GM19438 (cell line): Measurements from ENCODE around the gene MFN1.

ENCODE experiments used
- ATAC-seq: cut with Tn5 transposase; IDR thresholded peaks from one replicate; pipeline ENCODE4 v1.9.1; 2021; ENCODE audit warnings: low read depth; ENCODE audit not compliant: unreplicated experiment

MFN1 gene

GRCh38 chr3:179336345-179336929 is 11.1 kb upstream of the MFN1 start:
- ATAC-seq: no peak

GRCh38 chr3:179348325-179349013 is 960 bp downstream of the MFN1 start:
- ATAC-seq: peak; percentile 56

GRCh38 chr3:179355996-179356395 is 8.5 kb downstream of the MFN1 start:
- no peak for ATAC-seq

GRCh38 chr3:179363332-179363731 is 15.8 kb downstream of the MFN1 start:
- ATAC-seq: no peak

DNA sequence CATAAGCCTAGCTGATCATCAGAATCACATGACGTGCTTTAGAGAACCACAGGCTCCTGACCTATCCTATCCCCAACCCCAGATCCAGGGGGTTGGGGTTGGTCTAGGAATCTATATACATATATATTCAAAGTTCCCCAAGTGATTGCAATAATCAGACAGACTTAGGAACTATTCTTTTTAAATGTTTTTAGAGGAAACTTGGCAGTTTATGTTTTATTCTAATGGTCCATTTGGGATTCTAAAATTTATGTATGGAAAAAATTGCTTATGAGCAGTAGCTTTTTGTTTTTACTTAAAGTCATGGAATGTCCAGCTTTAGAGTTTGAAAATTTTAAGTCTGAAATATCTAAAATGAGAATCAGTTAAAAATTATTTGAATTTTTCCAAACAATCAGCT is 22.1 kb downstream of the MFN1 start:
- ATAC-seq: no peak

DNA sequence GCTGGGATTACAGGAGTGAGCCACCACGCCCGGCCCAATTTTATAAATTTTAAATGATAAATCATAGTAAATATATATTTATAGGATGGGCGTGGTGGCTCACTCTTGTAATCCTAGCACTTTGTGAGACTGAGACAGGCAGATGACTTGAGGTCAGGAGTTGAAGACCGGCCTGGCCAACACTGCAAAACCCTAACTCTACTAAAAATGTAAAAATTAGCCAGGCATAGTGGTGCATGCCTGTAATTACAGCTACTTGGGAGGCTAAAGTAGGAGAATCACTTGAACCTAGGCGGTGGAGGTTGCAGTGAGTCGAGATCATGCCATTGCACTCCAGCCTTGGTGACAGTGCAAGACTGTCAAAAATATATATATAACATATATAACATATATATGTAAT is 26.4 kb downstream of the MFN1 start:
- no peak for ATAC-seq

GRCh38 chr3:179375091-179375999 is 27.8 kb downstream of the MFN1 start:
- ATAC-seq: no peak

DNA sequence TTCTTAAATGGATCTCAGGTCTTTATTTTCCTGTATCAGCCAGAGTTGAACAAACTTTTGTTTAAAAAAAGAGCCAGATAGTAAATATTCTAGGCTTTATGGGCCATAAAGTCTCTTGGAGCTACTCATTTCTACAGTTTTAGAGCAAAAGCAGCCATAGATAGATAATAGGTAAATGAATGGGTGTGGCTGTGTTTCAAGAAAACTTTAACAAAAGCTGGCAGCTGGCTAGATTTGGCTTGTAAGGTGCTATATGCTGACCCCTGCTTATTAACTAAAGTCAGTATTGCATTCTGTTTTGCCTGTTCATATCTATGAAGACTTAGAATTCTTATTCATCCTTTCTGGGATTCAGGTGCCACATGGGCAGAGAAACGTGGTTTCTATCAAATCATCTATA is 29.0 kb downstream of the MFN1 start:
- ATAC-seq: no peak

- ATAC-seq: no peak
These were observed 44.4 kb downstream of the MFN1 start for GRCh38 chr3:179391906-179392305.

DNA sequence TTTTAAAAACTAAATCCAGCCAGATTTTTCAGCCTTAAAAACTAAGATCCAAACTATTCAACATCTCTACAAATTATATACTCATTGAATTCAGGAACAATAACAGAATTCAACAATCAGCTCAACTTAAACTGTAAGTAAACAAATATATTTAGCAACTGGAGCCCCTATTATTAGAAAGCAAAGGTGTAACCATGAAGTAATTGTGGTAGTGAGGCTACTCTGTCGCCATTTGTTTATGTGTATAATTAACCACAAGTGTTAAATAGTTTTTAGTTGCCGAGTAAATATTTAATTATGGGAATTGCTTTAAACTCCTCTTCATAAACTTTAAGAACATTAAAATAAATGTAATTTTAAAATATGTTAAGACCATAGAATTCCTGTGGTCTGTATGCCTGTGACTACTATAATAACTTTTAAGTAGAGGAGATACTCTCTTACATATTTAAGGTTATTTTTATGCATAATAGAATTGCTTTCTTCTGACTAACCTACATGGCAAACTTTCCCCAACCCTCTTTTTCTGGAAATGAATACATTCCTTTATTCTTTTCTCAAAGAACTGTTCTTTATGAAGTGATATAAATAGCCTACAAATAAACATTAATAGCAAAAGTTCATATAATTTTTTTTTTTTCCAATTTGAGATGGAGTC is 51.2 kb downstream of the MFN1 start:
- no peak for ATAC-seq

DNA sequence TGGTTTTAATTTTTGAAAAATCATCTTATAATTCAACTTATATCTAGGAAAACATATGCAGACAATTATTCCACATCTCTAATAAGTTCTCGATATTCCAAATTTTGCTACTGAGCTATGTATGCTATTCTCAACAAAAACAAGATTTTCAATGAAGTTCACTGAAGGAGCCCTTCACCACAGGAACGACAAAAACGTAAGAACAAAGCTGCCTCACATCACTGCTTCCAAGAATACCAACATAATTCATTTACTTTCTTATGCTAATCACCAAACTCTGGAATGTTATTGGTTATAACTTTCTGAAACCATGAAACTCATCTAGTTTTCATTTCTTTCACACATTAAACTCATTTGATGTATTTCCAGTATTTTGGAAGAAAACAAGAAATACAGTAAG is 54.1 kb downstream of the MFN1 start:
- ATAC-seq: no peak

DNA sequence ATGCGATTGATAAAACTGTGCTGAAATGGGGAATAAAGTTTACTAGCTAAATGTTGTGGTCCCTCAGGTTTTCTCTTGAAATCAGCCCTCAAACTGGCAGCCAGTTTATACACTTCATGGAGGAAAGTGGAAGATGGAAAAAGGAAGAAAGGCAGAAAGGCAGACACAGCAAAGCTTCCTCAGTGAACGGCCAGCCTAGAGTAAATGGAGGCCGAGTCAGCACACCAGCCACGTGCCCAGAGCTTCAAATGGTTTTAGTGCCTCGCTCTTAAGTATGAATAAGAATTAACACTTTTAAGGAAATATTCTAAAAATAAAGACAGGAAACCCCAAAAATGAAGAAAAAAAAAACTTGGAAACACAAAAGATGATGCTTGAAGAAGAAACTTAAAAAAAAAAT is 55.5 kb downstream of the MFN1 start:
- no peak for ATAC-seq

DNA sequence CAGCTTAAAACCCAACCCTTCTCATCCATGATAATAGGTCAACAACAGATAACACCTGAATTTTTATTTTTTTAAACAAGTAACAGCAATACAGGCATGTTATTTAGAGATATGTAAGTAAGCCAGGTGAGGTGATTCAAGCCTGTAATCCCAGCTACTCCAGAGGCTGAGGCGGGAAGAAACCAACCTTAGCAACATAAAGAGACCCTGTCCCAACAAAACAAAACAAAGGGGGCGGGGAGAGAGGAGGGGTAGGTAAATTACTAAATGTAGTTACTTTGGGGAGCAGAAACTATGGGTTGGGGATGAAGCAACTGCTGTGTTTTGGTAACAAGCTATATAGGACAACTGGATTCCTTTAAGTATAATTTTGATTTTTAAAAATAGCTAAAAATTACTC is 56.8 kb downstream of the MFN1 start:
- no peak for ATAC-seq

GRCh38 chr3:179410331-179410730 is 62.8 kb downstream of the MFN1 start:
- ATAC-seq: no peak

- ATAC-seq: no peak
These were observed 63.5 kb downstream of the MFN1 start for GRCh38 chr3:179410999-179411398.

DNA sequence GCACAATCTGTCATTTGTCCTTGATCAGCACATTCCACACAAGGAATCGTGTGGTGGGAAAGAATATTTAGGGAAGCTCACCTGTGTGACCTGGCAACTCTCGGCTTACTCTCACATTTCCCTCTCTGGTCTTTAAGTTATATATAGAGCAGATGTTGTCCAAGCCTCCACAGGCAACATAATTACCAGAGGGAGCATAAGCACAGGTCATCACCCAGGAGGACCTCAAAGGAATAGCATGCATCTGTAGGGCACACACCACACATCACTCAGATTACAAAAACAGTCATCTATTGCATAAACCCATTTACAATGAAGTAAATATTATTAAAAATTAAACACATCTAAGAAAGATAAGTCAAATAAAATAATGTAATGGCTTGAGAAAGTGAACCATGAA is 67.3 kb downstream of the MFN1 start:
- ATAC-seq: no peak

DNA sequence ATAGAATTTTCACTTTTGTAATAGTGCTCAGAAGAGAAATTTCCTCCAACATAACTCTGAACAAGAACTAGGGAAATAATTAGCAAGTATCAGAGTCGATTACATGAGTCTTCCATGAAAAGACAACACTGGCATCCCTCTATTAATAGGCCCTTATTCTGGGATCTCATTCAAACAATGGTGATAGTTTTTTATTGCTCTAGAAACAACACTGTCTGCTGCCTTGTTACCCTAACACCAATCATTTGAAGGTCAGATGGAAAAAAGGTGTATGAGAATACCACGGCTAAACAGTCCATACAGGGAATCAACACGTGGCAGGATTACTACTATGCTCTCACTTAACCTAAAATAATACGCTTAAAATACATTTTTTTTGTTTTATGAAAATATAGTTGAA is 67.9 kb downstream of the MFN1 start:
- ATAC-seq: no peak

DNA sequence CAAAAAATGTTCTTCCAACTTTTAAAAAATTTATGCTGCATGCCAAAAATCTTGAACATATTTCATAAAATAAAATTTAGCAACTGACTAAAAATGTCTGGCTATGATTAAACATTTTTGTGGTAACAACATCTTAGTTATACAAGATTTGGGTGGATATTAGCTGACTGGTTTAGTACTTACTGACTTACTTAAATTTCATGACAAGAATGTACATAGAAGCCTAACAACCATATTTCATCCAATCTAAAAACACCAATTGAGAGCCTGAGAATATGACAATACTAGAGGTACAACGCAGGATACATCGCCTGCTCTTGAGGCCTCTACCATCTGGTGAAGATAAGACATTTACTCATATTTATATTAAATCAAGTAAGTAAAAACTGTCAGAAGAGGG is 69.2 kb downstream of the MFN1 start:
- no peak for ATAC-seq

- ATAC-seq: no peak
These were observed 71.1 kb downstream of the MFN1 start for GRCh38 chr3:179418610-179419009.

DNA sequence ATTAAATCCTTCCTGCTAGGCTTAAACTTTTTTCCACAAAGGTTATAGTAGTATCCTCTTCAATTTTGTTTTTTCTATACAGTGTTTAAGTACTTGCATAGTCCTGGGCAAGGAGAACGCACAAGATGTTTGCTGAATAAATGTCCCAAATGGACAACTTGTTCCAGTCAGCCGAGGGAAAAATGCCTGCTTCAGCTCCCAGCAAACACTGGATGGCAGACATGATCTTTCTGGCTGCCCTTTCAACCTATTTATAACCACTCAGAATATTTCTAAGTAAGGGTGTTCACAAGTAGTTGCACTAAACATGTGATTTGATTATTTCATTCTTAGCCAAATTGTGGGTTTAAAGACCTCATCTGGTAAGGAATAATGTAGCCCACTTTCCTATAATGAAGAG is 74.0 kb downstream of the MFN1 start:
- ATAC-seq: no peak

GRCh38 chr3:179425075-179425474 is 77.6 kb downstream of the MFN1 start:
- ATAC-seq: no peak
